PC-3 (cell line): ENCODE measurements around the gene WNT7A.

Source experiments
- CTCF ChIP-seq: fragments of 300-600 bp; sonication (generic); conservative IDR thresholded peaks from 2 replicates; pipeline ENCODE4 v1.5.1; 2017; ENCODE audit warnings: antibody characterized with exemption, low read depth, mild to moderate bottlenecking, low read length
- EZH2 ChIP-seq: fragments of 300-600 bp; sonication (generic); IDR thresholded peaks from one replicate; pipeline ENCODE4 v1.6.1; 2017; ENCODE audit warnings: antibody characterized with exemption, mild to moderate bottlenecking, low read length; ENCODE audit not compliant: unreplicated experiment
- EZH2phosphoT487 ChIP-seq: fragments of 300-600 bp; sonication (generic); IDR thresholded peaks from 2 replicates; pipeline ENCODE4 v1.6.1; 2018; ENCODE audit warnings: mild to moderate bottlenecking, antibody characterized with exemption, low read length, borderline replicate concordance

DNA sequence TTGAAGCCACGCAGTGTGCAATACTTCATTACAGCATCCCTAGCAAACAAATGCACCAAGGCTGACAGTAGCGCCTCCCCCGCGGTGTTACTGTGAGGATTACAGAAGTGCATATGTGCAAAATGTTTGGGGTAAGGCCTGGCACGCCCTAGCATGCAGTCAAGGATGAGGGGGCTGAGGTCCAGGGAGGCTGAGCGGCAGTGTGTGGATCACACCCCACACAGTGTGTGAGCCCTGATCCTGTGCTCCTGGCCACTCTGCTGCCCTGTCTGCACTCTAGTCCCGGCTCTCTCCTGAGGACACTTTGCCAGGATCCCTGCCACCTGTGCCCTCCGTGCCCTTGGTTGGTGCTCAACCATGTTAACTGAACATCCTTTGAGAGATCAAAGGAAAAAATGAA, 71.3 kb downstream of the WNT7A start:
- TF ChIP-seq CTCF (no peak), EZH2phosphoT487 (no peak), EZH2 (no peak)
